GM12872 (cell line): ENCODE results near the gene ERICH4.

ENCODE experiments used
- CTCF ChIP-seq: IDR thresholded peaks from 3 replicates; pipeline ENCODE4 v1.5.1; 2011; ENCODE audit warnings: low read depth, mild to moderate bottlenecking, low read length, moderate library complexity; ENCODE audit not compliant: insufficient read depth

ERICH4 gene

GRCh38 chr19:41455936-41456335, 13.0 kb downstream of the ERICH4 start:
- no peak for TF ChIP-seq CTCF

- TF ChIP-seq CTCF = no peak
Measured at GRCh38 chr19:41456342-41456918, 13.5 kb downstream of the ERICH4 start.

- TF ChIP-seq CTCF = no peak
Measured at GRCh38 chr19:41457241-41457640, 14.3 kb downstream of the ERICH4 start.

- TF ChIP-seq CTCF = no peak
Measured at GRCh38 chr19:41462497-41462896, 19.5 kb downstream of the ERICH4 start.

- no peak for TF ChIP-seq CTCF
Measured at GRCh38 chr19:41476583-41476982, 33.6 kb downstream of the ERICH4 start.

- TF ChIP-seq CTCF = no peak
Measured at GRCh38 chr19:41478171-41478570, 35.2 kb downstream of the ERICH4 start.

- TF ChIP-seq CTCF = no peak
Measured at GRCh38 chr19:41478875-41479756, 36.2 kb downstream of the ERICH4 start.
